K562 (cell line): ENCODE data around the gene ATP1A2. TPM values are rescaled to one million over a fixed set of nuclear protein-coding genes. Genes with fewer than 3 reads are reported as not detected.

Source experiments
- ATAC-seq: fragments of 200-7000 bp; cut with Tn5 transposase; 3 replicates; pipeline ENCODE4 v1.9.1; 2020; ENCODE audit warnings: moderate library complexity
- BruUV-seq: library from RNA; stranded (reverse); fragments of 400-500 nt; replicated peaks from 2 replicates; lab custom pipeline; 2021; lab: Mats Ljungman, UMichigan
- CTCF ChIA-PET: fragments of 300-600 bp; formaldehyde crosslinking; extraction: SDS; loops from one replicate; lab custom pipeline; 2021; ENCODE audit warnings: low intra/inter-chr PET ratio; lab: Yijun Ruan, JAX
- POLR2A ChIA-PET: fragments of 300-600, 350-650 bp; sonication (Branson Sonifier 250); formaldehyde crosslinking; extraction: SDS; loops from one replicate; lab custom pipeline; 2021; ENCODE audit warnings: antibody characterized with exemption, inconsistent platforms; lab: Yijun Ruan, JAX
- DNase-seq, 4 experiments: peaks; one replicate each; pipeline versions ENCODE4 v3.0.0 to v3.0.0-alpha.2; 2011 to 2018; ENCODE audit warnings: low spot score in 3 of 4, mixed read lengths in 3 of 4; ENCODE audit errors: extremely low read depth in 1 of 4
- FAIRE-seq: peaks from 2 replicates; lab custom pipeline; 2011; peaks lifted over from hg19 to GRCh38; lab: Jason Lieb, UNC
- H2AFZ ChIP-seq: 2 replicates; pipeline ENCODE4 v1.6.0; 2011; ENCODE audit warnings: low read depth, low read length, control low read depth, inconsistent platforms
- H3K27ac ChIP-seq: fragments of 200-600 bp; 3 replicates; pipeline ENCODE4 v1.8.0; 2011; ENCODE audit warnings: low read depth, mild to moderate bottlenecking, control low read depth, inconsistent platforms, low read length, moderate library complexity, mixed read lengths; ENCODE audit errors: extremely low read depth
- H3K27me3 ChIP-seq, 2 experiments: fragments of 300-600 bp in 1 of 2; 2 replicates in 1 of 2; 3 replicates in 1 of 2; pipeline versions ENCODE4 v1.6.0 to v1.8.0; 2011; ENCODE audit warnings: inconsistent platforms in 2 of 2, low read length in 2 of 2, mild to moderate bottlenecking in 1 of 2, mixed read lengths in 1 of 2, moderate library complexity in 1 of 2; ENCODE audit not compliant: control insufficient read depth in 2 of 2, insufficient read depth in 2 of 2
- H3K36me3 ChIP-seq: fragments of 300-600 bp; 3 replicates; pipeline ENCODE4 v1.8.0; 2011; ENCODE audit warnings: mild to moderate bottlenecking, low read length, inconsistent platforms; ENCODE audit not compliant: control insufficient read depth, insufficient read depth
- H3K4me1 ChIP-seq, 2 experiments: fragments of 200-600 bp in 1 of 2; replicated peaks in 1 of 2; 2 replicates in 1 of 2; 3 replicates in 1 of 2; pipeline versions ENCODE4 v1.5.1 to v1.8.0; 2011; ENCODE audit warnings: inconsistent platforms in 2 of 2, low read length in 2 of 2, mild to moderate bottlenecking in 1 of 2, mixed read lengths in 1 of 2, moderate library complexity in 1 of 2; ENCODE audit not compliant: control insufficient read depth in 2 of 2, insufficient read depth in 2 of 2
- H3K4me2 ChIP-seq: 2 replicates; pipeline ENCODE4 v1.6.1; 2011; ENCODE audit warnings: low read length, control low read depth, inconsistent platforms, mixed read lengths; ENCODE audit not compliant: insufficient read depth
- H3K4me3 ChIP-seq: fragments of 200-600 bp; sonication (generic), shearing (Covaris generic); 2 replicates; pipeline ENCODE4 v1.5.1; 2016; ENCODE audit warnings: control low read depth, inconsistent platforms
- H3K79me2 ChIP-seq: fragments of 200-600 bp; 3 replicates; pipeline ENCODE4 v1.8.0; 2011; ENCODE audit warnings: low read length, inconsistent platforms; ENCODE audit not compliant: control insufficient read depth, insufficient read depth
- H3K9ac ChIP-seq, 2 experiments: 2 replicates each; pipeline versions ENCODE4 v1.6.0 to v1.6.1; 2011; ENCODE audit warnings: low read depth in 2 of 2, low read length in 2 of 2, control low read depth in 1 of 2, inconsistent platforms in 1 of 2, mild to moderate bottlenecking in 1 of 2, mixed read lengths in 1 of 2; ENCODE audit not compliant: insufficient read depth in 1 of 2
- H3K9me1 ChIP-seq: one replicate; pipeline ENCODE4 v1.6.0; 2011; ENCODE audit warnings: inconsistent platforms, mild to moderate bottlenecking, low read length, moderate library complexity; ENCODE audit not compliant: control insufficient read depth, insufficient read depth
- H3K9me3 ChIP-seq: replicated peaks from 2 replicates; pipeline ENCODE4 v1.5.1; 2011; ENCODE audit warnings: low read depth, low read length, inconsistent platforms; ENCODE audit not compliant: control insufficient read depth, insufficient read depth
- H4K20me1 ChIP-seq: replicated peaks from 2 replicates; pipeline ENCODE4 v1.6.1; 2011; ENCODE audit warnings: low read length, inconsistent platforms, mixed read lengths; ENCODE audit not compliant: control insufficient read depth, insufficient read depth
- CHCHD3 ChIP-seq: fragments of 250-450 bp; sonication (Bioruptor Pico); IDR thresholded peaks from 2 replicates; pipeline ENCODE4 v2.1.2; 2022; ENCODE audit warnings: mild to moderate bottlenecking
- DIDO1 ChIP-seq: fragments of 450-650 bp; IDR thresholded peaks from 2 replicates; pipeline ENCODE4 v1.6.1; 2016; ENCODE audit warnings: low read depth, missing biosample characterization, missing genetic modification characterization
- NCOR1 ChIP-seq: fragments of 450-650 bp; IDR thresholded peaks from 2 replicates; pipeline ENCODE4 v1.6.1; 2016; ENCODE audit warnings: mild to moderate bottlenecking, moderate library complexity
- PHF20 ChIP-seq: fragments of 450-650 bp; IDR thresholded peaks from 2 replicates; pipeline ENCODE4 v1.6.1; 2018; ENCODE audit not compliant: partially characterized antibody
- PHF21A ChIP-seq: fragments of 450-650 bp; IDR thresholded peaks from 2 replicates; pipeline ENCODE4 v1.6.1; 2017; ENCODE audit warnings: low read depth, borderline replicate concordance
- RUNX1 ChIP-seq: sonication (generic); IDR thresholded peaks from 2 replicates; pipeline ENCODE4 v1.6.1; 2016; ENCODE audit warnings: antibody characterized with exemption, low read depth
- SNRNP70 ChIP-seq: fragments of 200-400 bp; formaldehyde crosslinking; optimal IDR thresholded peaks from 2 replicates; pipeline ENCODE3; 2017; ENCODE audit warnings: low read depth, low read length
- WGBS: fragments of 100-300 bp; shearing (Covaris generic); methylation state at CpG from one replicate; pipeline ENCODE4 v1.1.6; 2016; ENCODE audit warnings: low coverage, mixed read lengths; ENCODE audit not compliant: insufficient coverage; ENCODE audit errors: missing lambda C conversion rate; 5-methylcytosine and 5-hydroxymethylcytosine counted together
- in situ Hi-C: fragments of 300-500 bp; cut with MboI; formaldehyde crosslinking; loops from 4 replicates; pipeline ENCODE4 v1.15.0; 2018; ENCODE audit warnings: inconsistent platforms, mixed read lengths
- intact Hi-C: fragments of 100-400 bp; cut with micrococcal nuclease; formaldehyde crosslinking; loops from 2 replicates; pipeline ENCODE4 v1.14.2; 2022
- polyA plus RNA-seq, 8 experiments: library from polyadenylated mRNA; depleted of rRNA in 4 of 8; stranded (reverse) in 5 of 8; unstranded in 3 of 8; fragments of >200 nt; fragmentation: Nextera tagmentation in 2 of 8; fragmentation: Illumina TruSeq in 1 of 8; extraction: Ambion mirVana in 2 of 8; extraction: Trizol in 1 of 8; gene quantifications; 2 replicates each; pipeline versions ENCODE4 v1.2.1 to v1.2.3, GENCODE V29; 2011 to 2014; ENCODE audit warnings: inconsistent platforms in 1 of 8, missing spikeins in 1 of 8
- total RNA-seq, 7 experiments: library from RNA; depleted of rRNA in 6 of 7; stranded (reverse); fragments of >200 nt in 6 of 7; fragmentation: Illumina TruSeq in 2 of 7; extraction: Trizol in 2 of 7; gene quantifications; 2 replicates each; pipeline versions ENCODE4 v1.2.1 to v1.2.3, GENCODE V29; 2011 to 2021; ENCODE audit warnings: low replicate concordance in 1 of 7
- TF ChIP-seq, protein P1 (sequence below): fragments of 250-450 bp; sonication (Bioruptor Pico); IDR thresholded peaks from 2 replicates; pipeline ENCODE4 v1.8.0; 2021; ENCODE audit warnings: borderline replicate concordance, mild to moderate bottlenecking, moderate library complexity; ENCODE audit not compliant: poor library complexity, severe bottlenecking

Gene ATP1A2
- total and polyA plus RNA-seq, 9 of the 15 experiments (the other 6 are each of a cell fraction or from before 2014, with no cell fraction given) = 0.04 to 0.11 (median 0.09) TPM; not detected in 6

DNA sequence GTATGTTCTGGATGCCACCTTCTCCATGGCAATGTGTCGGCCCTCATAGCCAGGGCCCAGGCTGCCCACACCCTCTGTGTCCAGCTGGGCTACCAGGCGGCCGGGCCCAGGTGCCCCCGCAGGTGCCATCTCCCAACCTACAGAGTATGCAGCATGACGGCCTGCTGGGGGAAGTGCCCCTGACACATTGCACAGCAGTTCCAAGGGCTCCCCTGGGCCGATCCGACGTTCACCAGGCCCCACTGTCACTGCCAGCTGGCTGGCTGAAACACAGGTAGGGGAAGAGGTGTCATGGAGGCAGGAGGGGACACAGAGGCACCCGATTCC is 22.5 kb upstream of the ATP1A2 start:
- H3K4me1 ChIP-seq = peaks cover 0 to 29% of the 10 kb centered on the region in 2 experiments; a peak in 3 of 5 replicates
- no peak overlapping the region for H3K9ac ChIP-seq
- 35% methylated on average over 7 of the region's 9 CpGs for WGBS
- no peak for TF ChIP-seq DIDO1
- TF ChIP-seq RUNX1 = no peak
- TF ChIP-seq NCOR1 = no peak
- TF ChIP-seq CHCHD3 (CRISPR knock-in tag) = no peak
- TF ChIP-seq SNRNP70 = no peak
- TF ChIP-seq, protein P1, sequence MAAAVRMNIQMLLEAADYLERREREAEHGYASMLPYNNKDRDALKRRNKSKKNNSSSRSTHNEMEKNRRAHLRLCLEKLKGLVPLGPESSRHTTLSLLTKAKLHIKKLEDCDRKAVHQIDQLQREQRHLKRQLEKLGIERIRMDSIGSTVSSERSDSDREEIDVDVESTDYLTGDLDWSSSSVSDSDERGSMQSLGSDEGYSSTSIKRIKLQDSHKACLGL (CRISPR knock-in tag) = no peak
- no peak for TF ChIP-seq PHF21A
- TF ChIP-seq PHF20 = no peak
- H3K27ac ChIP-seq = no peak overlapping the region
- no peaks in the 10 kb centered on the region for H3K9me1 ChIP-seq
- BruUV-seq = no TSS peak
- ChIA-PET CTCF (no interaction called here), POLR2A (no interaction called here)
- no peak overlapping the region for H2AFZ ChIP-seq
- H3K9me3 ChIP-seq = no peaks in the 10 kb centered on the region
- DNase-seq (no peak), ATAC-seq (no peak), FAIRE-seq (no peak)
- no peak overlapping the region for H3K4me3 ChIP-seq
- peaks cover 4% of the 10 kb centered on the region; the same call in 1 of the 2 replicates for H4K20me1 ChIP-seq
- no peaks in the 10 kb centered on the region for H3K79me2 ChIP-seq
- in situ Hi-C loops (no loop called here), intact Hi-C loops (no loop called here)
- H3K4me2 ChIP-seq = no peak overlapping the region
- H3K27me3 ChIP-seq = no peaks in the 10 kb centered on the region
- H3K36me3 ChIP-seq = no peaks in the 10 kb centered on the region
